OCI-LY7 (cell line): ENCODE data around the gene RHOA. TPM values are rescaled to one million over a fixed set of nuclear protein-coding genes. Genes with fewer than 3 reads are reported as not detected.

ENCODE experiments used
- Bru-seq: library from RNA; stranded (reverse); fragments of 400-500 nt; gene quantifications from one replicate; lab custom pipeline; 2021; lab: Mats Ljungman, UMichigan
- BruChase-seq, 2 experiments: library from RNA; stranded (reverse); fragments of 400-500 nt; gene quantifications; one replicate each; lab custom pipeline; 2021; lab: Mats Ljungman, UMichigan
- BruUV-seq: library from RNA; stranded (reverse); fragments of 400-500 nt; replicated peaks from 2 replicates; lab custom pipeline; 2021; lab: Mats Ljungman, UMichigan
- CTCF ChIA-PET: fragments of 300-600 bp; sonication (Branson Sonifier 250); formaldehyde crosslinking; loops from one replicate; lab custom pipeline; 2022; ENCODE audit warnings: antibody characterized with exemption; ENCODE audit not compliant: unreplicated experiment; lab: Charles Lee
- POLR2A ChIA-PET: fragments of 300-600 bp; sonication (Branson Sonifier 250); formaldehyde crosslinking; loops from one replicate; lab custom pipeline; 2022; ENCODE audit warnings: antibody characterized with exemption; lab: Charles Lee
- DNase-seq: peaks from one replicate; pipeline ENCODE4 v3.0.0-alpha.2; 2015; ENCODE audit warnings: low spot score
- H2AFZ ChIP-seq: fragments of 200-600 bp; sonication (generic), shearing (Covaris generic); 2 replicates; pipeline ENCODE4 v1.6.1; 2014; ENCODE audit warnings: mild to moderate bottlenecking, antibody characterized with exemption, low read length, moderate library complexity
- H3K27ac ChIP-seq: fragments of 200-600 bp; sonication (generic); 2 replicates; pipeline ENCODE4 v1.5.1; 2014; ENCODE audit warnings: mixed run types, low read depth, mild to moderate bottlenecking, moderate library complexity, low read length, inconsistent platforms; ENCODE audit not compliant: poor library complexity, severe bottlenecking
- H3K36me3 ChIP-seq: fragments of 200-600 bp; sonication (generic); 2 replicates; pipeline ENCODE4 v1.6.1; 2014; ENCODE audit warnings: mild to moderate bottlenecking, antibody characterized with exemption, low read length, moderate library complexity, mixed read lengths; ENCODE audit not compliant: insufficient read depth
- H3K4me1 ChIP-seq: fragments of 200-600 bp; sonication (generic); 2 replicates; pipeline ENCODE4 v1.5.1; 2014; ENCODE audit warnings: mild to moderate bottlenecking, low read length; ENCODE audit not compliant: insufficient read depth, poor library complexity, severe bottlenecking
- H3K4me2 ChIP-seq: fragments of 200-600 bp; sonication (generic); 2 replicates; pipeline ENCODE4 v1.6.1; 2014; ENCODE audit warnings: mild to moderate bottlenecking, low read length
- H3K4me3 ChIP-seq: fragments of 200-600 bp; sonication (generic); 2 replicates; pipeline ENCODE4 v1.5.1; 2014; ENCODE audit warnings: mild to moderate bottlenecking, low read depth, low read length; ENCODE audit not compliant: poor library complexity, severe bottlenecking
- H3K79me2 ChIP-seq: fragments of 200-600 bp; sonication (generic); 2 replicates; pipeline ENCODE4 v1.6.1; 2016; ENCODE audit warnings: low read depth, mild to moderate bottlenecking, low read length, moderate library complexity, mixed read lengths; ENCODE audit not compliant: insufficient read depth
- H3K9me2 ChIP-seq: fragments of 200-600 bp; sonication (generic); 2 replicates; pipeline ENCODE4 v1.6.1; 2016; ENCODE audit warnings: mild to moderate bottlenecking, low read length, mixed read lengths; ENCODE audit not compliant: insufficient read depth
- H3K9me3 ChIP-seq: fragments of 200-600 bp; sonication (generic); 2 replicates; pipeline ENCODE4 v1.6.1; 2014; ENCODE audit warnings: mild to moderate bottlenecking, mixed run types, low read length, mixed read lengths
- H4K20me1 ChIP-seq: fragments of 200-600 bp; sonication (generic); 2 replicates; pipeline ENCODE4 v1.6.1; 2014; ENCODE audit warnings: mild to moderate bottlenecking, antibody characterized with exemption, low read length, moderate library complexity, mixed read lengths; ENCODE audit not compliant: insufficient read depth
- CTCF ChIP-seq: fragments of 200-600 bp; sonication (generic); conservative IDR thresholded peaks from 2 replicates; pipeline ENCODE4 v1.5.1; 2014; ENCODE audit warnings: mild to moderate bottlenecking, antibody characterized with exemption, low read length, moderate library complexity, mixed read lengths
- EZH2phosphoT487 ChIP-seq: fragments of 200-600 bp; sonication (generic); IDR thresholded peaks from 2 replicates; pipeline ENCODE4 v1.6.1; 2018; ENCODE audit warnings: low read depth, borderline replicate concordance, mild to moderate bottlenecking, mixed run types, antibody characterized with exemption, low read length, moderate library complexity, mixed read lengths
- intact Hi-C: fragments of 100-400 bp; cut with micrococcal nuclease; formaldehyde crosslinking; loops from one replicate; pipeline ENCODE4 v1.10.0; 2022; ENCODE audit not compliant: unreplicated experiment
- long read RNA-seq: library from polyadenylated mRNA; stranded (forward); transcript quantifications from one replicate; pipeline ENCODE4 v2.0.0, GENCODE V29; 2022
- total RNA-seq, 2 experiments: library from RNA; depleted of rRNA in 1 of 2; stranded (reverse); fragments of >200 nt in 1 of 2; shearing (Covaris generic) in 1 of 2; gene quantifications; 2 replicates each; pipeline ENCODE4 v1.2.3, GENCODE V29; 2014 to 2022

RHOA gene
- 218 and 219 TPM in 2 replicates for total RNA-seq (2014; rRNA removed; shearing (Covaris generic))
- total RNA-seq (2022): 373 and 403 TPM in 2 replicates
- Bru-seq, nascent RNA: percentile 90 among the genes with signal in this experiment
- BruChase-seq, experiment 1, labeled RNA remaining after a 6-hour chase: percentile 98 among the genes with signal in this experiment
- percentile 93 among the genes with signal in this experiment for BruChase-seq, experiment 2, labeled RNA remaining after a 2-hour chase
- long read RNA-seq, transcript RHOA-202 (5 exons, 2,031 nt): major isoform, 477 of 530 reads
- long read RNA-seq, partial matches to known transcripts: 7 of 530 reads
- long read RNA-seq, other reads (novel, unspliced or antisense): 45 of 530 reads

DNA sequence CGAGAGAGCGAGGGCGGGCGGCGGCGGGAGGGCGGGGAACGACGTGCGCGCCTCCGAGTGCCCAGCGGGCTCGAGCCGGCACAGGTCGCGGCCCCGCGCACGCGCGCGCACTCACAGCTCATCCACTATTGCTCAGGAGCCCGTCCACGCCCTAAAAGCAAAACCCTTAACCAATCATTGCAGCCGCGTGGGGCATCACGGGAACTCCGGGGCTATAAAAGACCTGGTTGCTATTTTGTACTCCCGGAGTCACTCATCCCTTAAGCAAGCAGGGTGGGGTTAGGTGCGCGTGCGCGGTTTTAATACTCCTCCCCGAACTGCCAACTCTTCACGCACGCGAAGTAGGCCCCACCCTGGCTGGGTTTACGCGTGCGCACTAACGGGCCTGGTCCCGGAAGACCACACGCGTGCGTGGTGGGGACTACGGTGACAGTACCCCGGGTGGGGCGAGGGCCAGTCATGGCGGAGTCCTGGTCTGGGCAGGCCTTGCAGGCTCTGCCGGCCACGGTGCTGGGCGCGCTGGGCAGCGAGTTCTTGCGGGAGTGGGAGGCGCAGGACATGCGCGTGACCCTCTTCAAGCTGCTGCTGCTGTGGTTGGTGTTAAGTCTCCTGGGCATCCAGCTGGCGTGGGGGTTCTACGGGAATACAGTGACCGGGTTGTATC is at the start of gene RHOA, which contains the start of gene TCTA:
Gene RHOA, minus strand, starts transcription at position 9 of the 664 bp plus-strand sequence. CDS start 36,387 bp downstream, outside the sequence.
Gene TCTA, plus strand, starts transcription at position 456 of the 664 bp plus-strand sequence. Its CDS starts 4 bp downstream, at position 460.
- TF ChIP-seq EZH2phosphoT487 (no peak), CTCF (no peak)
- BruUV-seq: TSS peak; percentile 65
- H3K79me2 ChIP-seq: peaks cover 62% of the 10 kb centered on the region
- CTCF ChIA-PET: interaction anchor here (0.6 kb wide), 1 partner anchor 53 kb away, joined by 3 read pairs; no protein-coding TSS in a partner anchor
- peak within 1 kb of the TSS; percentile 90 for H3K4me2 ChIP-seq
- peak within 1 kb of the TSS; percentile 91 for H3K4me3 ChIP-seq
- H4K20me1 ChIP-seq: peaks cover 27% of the 10 kb centered on the region
- no peaks in the 10 kb centered on the region for H3K9me3 ChIP-seq
- intact Hi-C loops: loop anchor here (1.0 to 2.0 kb wide), 2 partner anchors 53 to 72 kb away; partner anchors contain the start of genes GPX1 and USP4
- POLR2A ChIA-PET: interaction anchor here (0.6 to 2.7 kb wide), 11 partner anchors 16 to 1395 kb away, joined by 3 to 16 read pairs (median 5); partner anchors contain the start of gene USP4
- peaks cover 65% of the 10 kb centered on the region for H3K4me1 ChIP-seq
- peaks cover 36% of the 10 kb centered on the region for H3K36me3 ChIP-seq
- H3K9me2 ChIP-seq: no peaks in the 10 kb centered on the region
- peak; percentile 100 for DNase-seq
- no peak within 1 kb of the TSS for H2AFZ ChIP-seq
- peak within 1 kb of the TSS; percentile 79 for H3K27ac ChIP-seq

- no peak for DNase-seq
- H3K4me2 ChIP-seq: no peak overlapping the region
- no peaks in the 10 kb centered on the region for H3K36me3 ChIP-seq
- no peak overlapping the region for H3K4me3 ChIP-seq
- no peaks in the 10 kb centered on the region for H4K20me1 ChIP-seq
- H2AFZ ChIP-seq: no peak overlapping the region
- ChIA-PET POLR2A (no interaction called here), CTCF (interaction anchor here (0.6 kb wide), 1 partner anchor 14 kb away, joined by 3 read pairs; no protein-coding TSS in a partner anchor)
- no peaks in the 10 kb centered on the region for H3K4me1 ChIP-seq
- TF ChIP-seq EZH2phosphoT487 (no peak), CTCF (no peak)
- no peaks in the 10 kb centered on the region for H3K9me2 ChIP-seq
- no TSS peak for BruUV-seq
- H3K9me3 ChIP-seq: no peaks in the 10 kb centered on the region
- intact Hi-C loops: no loop called here
- H3K79me2 ChIP-seq: no peaks in the 10 kb centered on the region
- H3K27ac ChIP-seq: no peak overlapping the region
Measured at GRCh38 chr3:49460956-49461355, 49.2 kb upstream of the RHOA start.
